ENCODE measurements around the gene GRK5. TPM values are rescaled to one million over a fixed set of nuclear protein-coding genes. Genes with fewer than 3 reads are reported as not detected.
"Not testable (repeated sequence)": the region's sequence is repeated elsewhere in the genome, so short reads cannot be mapped to it uniquely, and the experiment has no call there.

Gene GRK5
- total RNA-seq, 1 donor from 2014 or later = 4.3 TPM

- no peak for TF ChIP-seq CTCF (IDR thresholded peaks at IDR 0.05)
- Histone ChIP-seq H3K27me3 (no peaks in the 10 kb centered on the region), H3K9me3 (ENCODE audit: low read depth) (no peaks in the 10 kb centered on the region), H3K27ac (no peak overlapping the region), H3K79me2 (ENCODE audit: low read depth) (no peaks in the 10 kb centered on the region), H4K20me1 (ENCODE audit: low read depth) (no peaks in the 10 kb centered on the region), H3K36me3 (no peaks in the 10 kb centered on the region), H3K4me1 (peaks cover 5% of the 10 kb centered on the region), H2AFZ (replicated peaks) (no peak overlapping the region), H3F3A (ENCODE audit: low read depth) (no peaks in the 10 kb centered on the region), H3K4me3 (no peak overlapping the region), H3K9ac (no peak overlapping the region), H3K4me2 (no peak overlapping the region)
- Mint-ChIP-seq H3K27me3 (ENCODE audit: insufficient read depth, low read depth) (peaks cover 3% of the 10 kb centered on the region), H3K9me3 (peaks cover 16% of the 10 kb centered on the region), H3K4me1 (peaks cover 18% of the 10 kb centered on the region), H3K27ac (no peak overlapping the region), H3K4me3 (no peak overlapping the region), H3K36me3 (peaks cover 4% of the 10 kb centered on the region)
- no peak for DNase-seq (ENCODE audit: low spot score)
Measured at GRCh38 chr10:119259345-119259744, 52.0 kb downstream of the GRK5 start.

- not testable (repeated sequence) for H3K27ac ChIP-seq; H3K9me3 ChIP-seq (ENCODE audit: low read depth); H2AFZ ChIP-seq (replicated peaks); H3F3A ChIP-seq (ENCODE audit: low read depth); H3K4me3 Mint-ChIP-seq; H3K79me2 ChIP-seq (ENCODE audit: low read depth); H4K20me1 ChIP-seq (ENCODE audit: low read depth); DNase-seq (ENCODE audit: low spot score); H3K27me3 ChIP-seq; H3K27me3 Mint-ChIP-seq (ENCODE audit: insufficient read depth, low read depth); H3K4me3 ChIP-seq; H3K4me2 ChIP-seq; H3K27ac Mint-ChIP-seq; H3K4me1 ChIP-seq; H3K9ac ChIP-seq; H3K36me3 ChIP-seq; H3K36me3 Mint-ChIP-seq
- Mint-ChIP-seq H3K9me3 (peaks cover 16% of the 10 kb centered on the region), H3K4me1 (peaks cover 12% of the 10 kb centered on the region)
Measured at GRCh38 chr10:119261016-119261415, 53.6 kb downstream of the GRK5 start.

- Mint-ChIP-seq H3K9me3 (peaks cover 7% of the 10 kb centered on the region), H3K4me3 (no peak overlapping the region), H3K27me3 (ENCODE audit: insufficient read depth, low read depth) (peaks cover 5% of the 10 kb centered on the region), H3K4me1 (peaks cover 12% of the 10 kb centered on the region), H3K36me3 (peaks cover 4% of the 10 kb centered on the region), H3K27ac (no peak overlapping the region)
- H3K27me3 ChIP-seq = no peaks in the 10 kb centered on the region
- no peak overlapping the region for H2AFZ ChIP-seq (replicated peaks)
- H3K9ac ChIP-seq = no peak overlapping the region
- no peaks in the 10 kb centered on the region for H3K79me2 ChIP-seq (ENCODE audit: low read depth)
- no peaks in the 10 kb centered on the region for H3K9me3 ChIP-seq (ENCODE audit: low read depth)
- no peak overlapping the region for H3K4me3 ChIP-seq
- no peaks in the 10 kb centered on the region for H4K20me1 ChIP-seq (ENCODE audit: low read depth)
- no peak overlapping the region for H3K27ac ChIP-seq
- no peak for DNase-seq (ENCODE audit: low spot score)
- peaks cover 5% of the 10 kb centered on the region for H3K4me1 ChIP-seq
- TF ChIP-seq EZH2 (IDR thresholded peaks at IDR 0.05) = no peak
- no peak for TF ChIP-seq EZH2phosphoT487 (IDR thresholded peaks at IDR 0.05)
- TF ChIP-seq CTCF (IDR thresholded peaks at IDR 0.05) = no peak
- H3K36me3 ChIP-seq = no peaks in the 10 kb centered on the region
- no peaks in the 10 kb centered on the region for H3F3A ChIP-seq (ENCODE audit: low read depth)
- H3K4me2 ChIP-seq = no peak overlapping the region
Measured at GRCh38 chr10:119263951-119264617, 56.7 kb downstream of the GRK5 start.

- no peak for DNase-seq (ENCODE audit: low spot score)
- Histone ChIP-seq H3K9me3 (ENCODE audit: low read depth) (no peaks in the 10 kb centered on the region), H3K4me3 (no peak overlapping the region), H3F3A (ENCODE audit: low read depth) (peaks cover 3% of the 10 kb centered on the region), H3K9ac (no peak overlapping the region), H3K79me2 (ENCODE audit: low read depth) (no peaks in the 10 kb centered on the region), H3K27me3 (no peaks in the 10 kb centered on the region), H4K20me1 (ENCODE audit: low read depth) (peaks cover under 1% of the 10 kb centered on the region), H3K4me1 (peaks cover 9% of the 10 kb centered on the region), H3K36me3 (no peaks in the 10 kb centered on the region), H3K27ac (no peak overlapping the region), H3K4me2 (no peak overlapping the region), H2AFZ (replicated peaks) (no peak overlapping the region)
- H3K4me1 Mint-ChIP-seq = peaks cover 19% of the 10 kb centered on the region
- peaks cover 7% of the 10 kb centered on the region for H3K9me3 Mint-ChIP-seq
- peaks cover 5% of the 10 kb centered on the region for H3K27me3 Mint-ChIP-seq (ENCODE audit: insufficient read depth, low read depth)
- no peak overlapping the region for H3K4me3 Mint-ChIP-seq
- TF ChIP-seq EZH2 (IDR thresholded peaks at IDR 0.05) (no peak), EZH2phosphoT487 (IDR thresholded peaks at IDR 0.05) (no peak), CTCF (IDR thresholded peaks at IDR 0.05) (no peak)
- no peak overlapping the region for H3K27ac Mint-ChIP-seq
- peaks cover 4% of the 10 kb centered on the region for H3K36me3 Mint-ChIP-seq
Measured at GRCh38 chr10:119265691-119266090, 58.3 kb downstream of the GRK5 start.
